ENCODE results near the gene CDK13.

The CDK13 gene

GRCh38 chr7:40008223-40008815, 58.3 kb downstream of the CDK13 start:
- H3K4me1 ChIP-seq (ENCODE audit: control insufficient read depth in 1 of 2, insufficient read depth in 2 of 2, low read length in 2 of 2) = no peaks in the 10 kb centered on the region
- no peak overlapping the region for H3K4me3 ChIP-seq (ENCODE audit: low read depth in 1 of 2, low read length in 2 of 2)
- H3K36me3 ChIP-seq (ENCODE audit: control insufficient read depth in 1 of 2, insufficient read depth in 2 of 2, low read length in 2 of 2) = peaks cover 5 to 17% of the 10 kb centered on the region in 2 donors
- no peak overlapping the region for H3K9ac ChIP-seq (ENCODE audit: low read depth in 1 of 2, low read length in 2 of 2)
- H3K27ac ChIP-seq (ENCODE audit: low read depth, low read length) = no peak overlapping the region
- H3K27me3 ChIP-seq (ENCODE audit: control insufficient read depth in 1 of 2, insufficient read depth in 2 of 2, low read length in 2 of 2) = no peaks in the 10 kb centered on the region
- no peaks in the 10 kb centered on the region for H3K9me3 ChIP-seq (ENCODE audit: control insufficient read depth in 1 of 2, low read length in 2 of 2)

DNA sequence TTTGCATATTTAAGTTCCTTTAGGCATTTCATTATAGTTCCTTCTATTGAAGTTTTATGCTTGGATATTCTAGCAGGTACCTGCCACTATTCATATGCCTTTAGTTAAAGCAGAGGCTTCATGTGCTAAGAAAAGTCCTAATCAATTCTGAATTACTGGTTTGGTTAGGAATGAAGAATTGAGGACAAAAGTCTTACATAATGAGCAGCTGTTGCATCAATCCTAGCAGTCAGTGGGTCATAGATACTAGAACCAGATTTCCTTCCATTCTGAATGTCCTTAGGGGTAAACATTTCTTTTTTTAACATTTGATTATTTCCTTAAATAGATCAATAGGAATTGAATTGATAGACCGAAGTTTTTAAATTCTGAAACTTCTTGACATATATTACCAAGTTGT, 59.2 kb downstream of the CDK13 start:
- Histone ChIP-seq H3K9me3 (ENCODE audit: control insufficient read depth in 1 of 2, low read length in 2 of 2) (no peaks in the 10 kb centered on the region), H3K4me3 (ENCODE audit: low read depth in 1 of 2, low read length in 2 of 2) (no peak overlapping the region), H3K36me3 (ENCODE audit: control insufficient read depth in 1 of 2, insufficient read depth in 2 of 2, low read length in 2 of 2) (peaks cover 0 to 13% of the 10 kb centered on the region in 2 donors)

GRCh38 chr7:40014376-40014775, 64.3 kb downstream of the CDK13 start:
- H3K36me3 ChIP-seq (ENCODE audit: control insufficient read depth in 1 of 2, insufficient read depth in 2 of 2, low read length in 2 of 2) = peaks cover 0 to 23% of the 10 kb centered on the region in 2 donors
- no peak overlapping the region for H3K27ac ChIP-seq (ENCODE audit: low read depth, low read length)
- no peak overlapping the region for H3K9ac ChIP-seq (ENCODE audit: low read depth in 1 of 2, low read length in 2 of 2)
- H3K4me3 ChIP-seq (ENCODE audit: low read depth in 1 of 2, low read length in 2 of 2) = no peak overlapping the region
- H3K4me1 ChIP-seq (ENCODE audit: control insufficient read depth in 1 of 2, insufficient read depth in 2 of 2, low read length in 2 of 2) = no peaks in the 10 kb centered on the region
- H3K27me3 ChIP-seq (ENCODE audit: control insufficient read depth in 1 of 2, insufficient read depth in 2 of 2, low read length in 2 of 2) = no peaks in the 10 kb centered on the region
- H3K9me3 ChIP-seq (ENCODE audit: control insufficient read depth in 1 of 2, low read length in 2 of 2) = no peaks in the 10 kb centered on the region

More for the DNA sequence above, 59.2 kb downstream of the CDK13 start:
- Histone ChIP-seq H3K27me3 (ENCODE audit: control insufficient read depth in 1 of 2, insufficient read depth in 2 of 2, low read length in 2 of 2) (no peaks in the 10 kb centered on the region), H3K4me1 (ENCODE audit: control insufficient read depth in 1 of 2, insufficient read depth in 2 of 2, low read length in 2 of 2) (no peaks in the 10 kb centered on the region), H3K9ac (ENCODE audit: low read depth in 1 of 2, low read length in 2 of 2) (no peak overlapping the region), H3K27ac (ENCODE audit: low read depth, low read length) (no peak overlapping the region)

DNA sequence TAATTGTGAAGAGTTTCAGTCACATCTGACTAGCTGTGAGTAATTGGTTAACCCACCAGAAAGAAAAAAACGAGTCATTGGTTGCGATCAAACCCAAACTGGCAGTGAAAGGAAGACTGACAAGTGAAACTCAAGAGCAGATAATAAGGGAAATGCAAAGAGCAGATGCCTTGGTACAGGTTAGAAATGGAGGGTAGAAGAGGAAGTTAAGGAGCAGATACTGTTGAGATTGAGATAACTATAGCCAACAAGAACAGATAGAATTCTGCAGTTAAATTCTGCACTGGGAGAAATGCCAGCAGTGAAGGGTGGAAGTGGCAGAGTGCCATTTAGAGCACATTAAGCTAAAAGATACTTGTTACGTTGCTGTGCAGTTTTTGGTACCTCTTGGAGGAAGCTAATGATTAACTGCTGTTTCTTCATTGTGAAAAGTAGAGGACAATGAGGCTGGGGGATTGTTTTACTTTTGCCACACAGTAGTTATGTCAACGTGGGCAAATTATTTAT, 65.8 kb downstream of the CDK13 start:
- no peaks in the 10 kb centered on the region for H3K4me1 ChIP-seq (ENCODE audit: control insufficient read depth in 1 of 2, insufficient read depth in 2 of 2, low read length in 2 of 2)
- peaks cover 5 to 20% of the 10 kb centered on the region in 2 donors for H3K36me3 ChIP-seq (ENCODE audit: control insufficient read depth in 1 of 2, insufficient read depth in 2 of 2, low read length in 2 of 2)
- H3K4me3 ChIP-seq (ENCODE audit: low read depth in 1 of 2, low read length in 2 of 2) = no peak overlapping the region
- H3K9ac ChIP-seq (ENCODE audit: low read depth in 1 of 2, low read length in 2 of 2) = no peak overlapping the region
- H3K9me3 ChIP-seq (ENCODE audit: control insufficient read depth in 1 of 2, low read length in 2 of 2) = no peaks in the 10 kb centered on the region
- H3K27ac ChIP-seq (ENCODE audit: low read depth, low read length) = no peak overlapping the region
- H3K27me3 ChIP-seq (ENCODE audit: control insufficient read depth in 1 of 2, insufficient read depth in 2 of 2, low read length in 2 of 2) = no peaks in the 10 kb centered on the region

GRCh38 chr7:40019558-40019957, 69.5 kb downstream of the CDK13 start:
- no peak overlapping the region for H3K9ac ChIP-seq (ENCODE audit: low read depth in 1 of 2, low read length in 2 of 2)
- no peaks in the 10 kb centered on the region for H3K27me3 ChIP-seq (ENCODE audit: control insufficient read depth in 1 of 2, insufficient read depth in 2 of 2, low read length in 2 of 2)

DNA sequence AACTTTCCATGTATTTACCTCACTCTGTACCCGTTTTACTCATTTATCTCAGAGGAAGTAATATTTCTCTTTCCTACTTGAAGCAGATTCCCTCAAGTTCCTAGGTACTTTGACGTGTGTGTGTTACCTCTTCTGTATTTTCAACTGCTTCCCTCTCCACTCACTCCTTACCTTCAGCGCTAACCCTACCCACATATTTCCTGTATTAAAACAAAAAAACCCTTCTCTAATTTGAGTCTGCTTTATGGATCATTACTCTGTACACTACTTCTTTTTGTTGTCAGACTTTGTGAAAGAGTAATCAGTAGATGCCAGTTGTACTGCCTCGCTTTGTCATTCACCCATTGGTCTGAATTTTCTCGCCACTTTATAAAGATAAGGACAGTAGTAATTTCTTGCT, 74.0 kb downstream of the CDK13 start:
- Histone ChIP-seq H3K36me3 (ENCODE audit: control insufficient read depth in 1 of 2, insufficient read depth in 2 of 2, low read length in 2 of 2) (peaks cover 5 to 17% of the 10 kb centered on the region in 2 donors), H3K9ac (ENCODE audit: low read depth in 1 of 2, low read length in 2 of 2) (no peak overlapping the region), H3K9me3 (ENCODE audit: control insufficient read depth in 1 of 2, low read length in 2 of 2) (no peaks in the 10 kb centered on the region), H3K4me1 (ENCODE audit: control insufficient read depth in 1 of 2, insufficient read depth in 2 of 2, low read length in 2 of 2) (no peaks in the 10 kb centered on the region), H3K27ac (ENCODE audit: low read depth, low read length) (no peak overlapping the region), H3K4me3 (ENCODE audit: low read depth in 1 of 2, low read length in 2 of 2) (no peak overlapping the region), H3K27me3 (ENCODE audit: control insufficient read depth in 1 of 2, insufficient read depth in 2 of 2, low read length in 2 of 2) (no peaks in the 10 kb centered on the region)

More at GRCh38 chr7:40019558-40019957, 69.5 kb downstream of the CDK13 start:
- Histone ChIP-seq H3K36me3 (ENCODE audit: control insufficient read depth in 1 of 2, insufficient read depth in 2 of 2, low read length in 2 of 2) (peaks cover 5 to 15% of the 10 kb centered on the region in 2 donors), H3K4me3 (ENCODE audit: low read depth in 1 of 2, low read length in 2 of 2) (no peak overlapping the region), H3K9me3 (ENCODE audit: control insufficient read depth in 1 of 2, low read length in 2 of 2) (no peaks in the 10 kb centered on the region), H3K4me1 (ENCODE audit: control insufficient read depth in 1 of 2, insufficient read depth in 2 of 2, low read length in 2 of 2) (no peaks in the 10 kb centered on the region), H3K27ac (ENCODE audit: low read depth, low read length) (no peak overlapping the region)

DNA sequence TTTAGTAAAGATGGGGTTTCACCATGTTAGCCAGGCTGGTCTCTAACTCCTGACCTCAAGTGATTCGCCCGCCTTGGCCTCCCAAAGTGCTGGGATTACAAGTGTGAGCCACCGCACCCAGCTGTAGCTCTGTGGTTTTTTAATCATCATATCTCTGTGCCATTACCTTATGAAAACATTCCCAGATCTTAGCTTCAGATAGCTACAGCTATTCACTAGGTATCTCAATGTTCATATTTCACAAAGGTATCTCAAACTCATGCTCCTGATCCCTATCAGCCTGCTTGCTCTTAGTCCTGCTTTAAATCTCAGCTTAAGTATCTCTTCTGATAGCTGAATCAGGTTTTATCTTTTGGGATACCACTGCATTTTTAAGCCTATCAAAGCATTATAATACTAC, 74.8 kb downstream of the CDK13 start:
- Histone ChIP-seq H3K36me3 (ENCODE audit: control insufficient read depth in 1 of 2, insufficient read depth in 2 of 2, low read length in 2 of 2) (peaks cover 5 to 13% of the 10 kb centered on the region in 2 donors), H3K9ac (ENCODE audit: low read depth in 1 of 2, low read length in 2 of 2) (no peak overlapping the region), H3K27me3 (ENCODE audit: control insufficient read depth in 1 of 2, insufficient read depth in 2 of 2, low read length in 2 of 2) (no peaks in the 10 kb centered on the region), H3K4me3 (ENCODE audit: low read depth in 1 of 2, low read length in 2 of 2) (no peak overlapping the region), H3K27ac (ENCODE audit: low read depth, low read length) (no peak overlapping the region), H3K9me3 (ENCODE audit: control insufficient read depth in 1 of 2, low read length in 2 of 2) (no peaks in the 10 kb centered on the region), H3K4me1 (ENCODE audit: control insufficient read depth in 1 of 2, insufficient read depth in 2 of 2, low read length in 2 of 2) (no peaks in the 10 kb centered on the region)

DNA sequence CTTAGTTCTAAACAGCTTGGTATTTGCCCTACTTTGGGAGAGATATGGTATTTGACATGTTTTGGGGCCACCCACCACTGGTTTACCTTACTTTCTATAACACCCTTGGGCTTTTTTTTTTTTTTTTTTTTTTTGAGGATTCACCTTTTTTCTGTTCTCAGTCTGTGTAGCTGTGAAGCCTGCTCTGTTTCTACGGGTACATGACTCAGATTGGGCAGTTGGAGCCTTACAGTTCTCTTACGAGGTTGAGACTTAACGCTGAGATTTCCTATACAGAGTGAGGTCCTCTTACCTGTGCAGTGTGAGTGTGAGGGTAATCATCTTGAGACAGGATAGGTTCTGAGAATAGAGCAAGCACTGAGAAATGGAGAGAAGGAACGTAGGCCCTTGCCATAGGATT, 77.5 kb downstream of the CDK13 start:
- Histone ChIP-seq H3K4me1 (ENCODE audit: control insufficient read depth in 1 of 2, insufficient read depth in 2 of 2, low read length in 2 of 2) (no peaks in the 10 kb centered on the region), H3K4me3 (ENCODE audit: low read depth in 1 of 2, low read length in 2 of 2) (no peak overlapping the region), H3K9me3 (ENCODE audit: control insufficient read depth in 1 of 2, low read length in 2 of 2) (no peaks in the 10 kb centered on the region), H3K36me3 (ENCODE audit: control insufficient read depth in 1 of 2, insufficient read depth in 2 of 2, low read length in 2 of 2) (peaks cover 0 to 21% of the 10 kb centered on the region in 2 donors), H3K27me3 (ENCODE audit: control insufficient read depth in 1 of 2, insufficient read depth in 2 of 2, low read length in 2 of 2) (no peaks in the 10 kb centered on the region), H3K27ac (ENCODE audit: low read depth, low read length) (no peak overlapping the region), H3K9ac (ENCODE audit: low read depth in 1 of 2, low read length in 2 of 2) (no peak overlapping the region)

DNA sequence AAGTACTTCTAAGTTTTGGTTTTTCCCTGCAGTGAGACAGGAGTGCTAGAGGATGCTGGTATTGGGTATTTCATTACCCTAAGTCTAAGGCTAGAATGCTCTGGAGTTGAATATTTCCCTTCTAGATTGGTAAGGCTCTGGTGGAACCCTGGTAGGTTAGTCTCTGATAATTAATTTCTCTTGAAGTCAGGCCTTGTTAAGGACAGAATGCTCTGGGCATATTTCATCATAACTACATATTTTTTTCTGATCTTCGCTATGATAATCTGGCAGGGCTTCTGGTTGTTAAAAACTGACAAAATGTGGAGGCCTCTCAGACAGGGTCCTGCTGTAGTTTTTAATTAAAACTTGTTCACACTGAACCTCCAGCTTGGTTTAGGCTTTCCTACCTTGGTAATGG, 83.8 kb downstream of the CDK13 start:
- Histone ChIP-seq H3K27ac (ENCODE audit: low read depth, low read length) (no peak overlapping the region), H3K9ac (ENCODE audit: low read depth in 1 of 2, low read length in 2 of 2) (no peak overlapping the region), H3K27me3 (ENCODE audit: control insufficient read depth in 1 of 2, insufficient read depth in 2 of 2, low read length in 2 of 2) (no peaks in the 10 kb centered on the region), H3K4me1 (ENCODE audit: control insufficient read depth in 1 of 2, insufficient read depth in 2 of 2, low read length in 2 of 2) (no peaks in the 10 kb centered on the region), H3K9me3 (ENCODE audit: control insufficient read depth in 1 of 2, low read length in 2 of 2) (no peaks in the 10 kb centered on the region), H3K4me3 (ENCODE audit: low read depth in 1 of 2, low read length in 2 of 2) (no peak overlapping the region), H3K36me3 (ENCODE audit: control insufficient read depth in 1 of 2, insufficient read depth in 2 of 2, low read length in 2 of 2) (peaks cover 0 to 14% of the 10 kb centered on the region in 2 donors)

DNA sequence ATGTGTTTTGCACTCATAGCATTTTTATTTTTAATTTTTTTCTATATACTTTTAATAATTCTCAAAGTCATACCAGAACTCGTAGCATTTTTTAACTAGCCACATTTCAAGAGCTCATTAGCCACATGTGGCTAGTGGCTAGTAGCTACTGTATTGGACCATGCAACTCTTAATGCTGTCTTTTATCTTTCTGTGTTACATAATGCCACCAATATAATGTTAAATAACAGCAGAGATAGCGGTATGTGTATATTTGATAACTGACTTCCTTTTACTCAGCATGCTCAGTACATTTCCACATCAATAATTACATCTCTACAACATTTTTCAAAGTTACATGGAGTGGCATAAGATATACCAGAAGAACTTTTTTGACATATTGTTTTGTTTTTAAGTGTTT, 91.4 kb downstream of the CDK13 start:
- no peak overlapping the region for H3K4me3 ChIP-seq (ENCODE audit: low read depth in 1 of 2, low read length in 2 of 2)
- H3K4me1 ChIP-seq (ENCODE audit: control insufficient read depth in 1 of 2, insufficient read depth in 2 of 2, low read length in 2 of 2) = no peaks in the 10 kb centered on the region
- peaks cover 0 to 12% of the 10 kb centered on the region in 2 donors for H3K36me3 ChIP-seq (ENCODE audit: control insufficient read depth in 1 of 2, insufficient read depth in 2 of 2, low read length in 2 of 2)
- H3K9me3 ChIP-seq (ENCODE audit: control insufficient read depth in 1 of 2, low read length in 2 of 2) = no peaks in the 10 kb centered on the region
- no peak overlapping the region for H3K9ac ChIP-seq (ENCODE audit: low read depth in 1 of 2, low read length in 2 of 2)
- H3K27ac ChIP-seq (ENCODE audit: low read depth, low read length) = no peak overlapping the region
- H3K27me3 ChIP-seq (ENCODE audit: control insufficient read depth in 1 of 2, insufficient read depth in 2 of 2, low read length in 2 of 2) = no peaks in the 10 kb centered on the region
